Motor neuron (in vitro differentiated cells): ENCODE measurements around the gene HMBS. TPM values are rescaled to one million over a fixed set of nuclear protein-coding genes. Genes with fewer than 3 reads are reported as not detected.

Source experiments
- total RNA-seq, 8 experiments: library from RNA; unstranded; fragments of 300-600 nt; gene quantifications; 2 replicates each; pipeline versions ENCODE4 v1.2.3 to v1.2.4, GENCODE V29; 2022

The HMBS gene
- total RNA-seq, 8 experiments from 2014 or later: 6.0 to 46.7 (median 16.1) TPM

Other genes with a start within 250 kb of the HMBS start
- gene CXCR5, start 201.0 kb upstream of the HMBS start, total RNA-seq: under 1 TPM in 6 of 8 experiments, not detected in 2; 0.04 to 0.19 (median 0.11) TPM
- gene BCL9L, start 159.0 kb upstream of the HMBS start, total RNA-seq: 10 to 100 TPM in 3 of 8 experiments, 1 to 10 TPM in 5; 3.3 to 55.5 (median 8.7) TPM
- under 1 TPM in 5 of 8 experiments, not detected in 3; 0.29 to 1.00 (median 0.45) TPM for gene UPK2, start 128.6 kb upstream of the HMBS start, total RNA-seq
- not detected for gene FOXR1, start 113.1 kb upstream of the HMBS start, total RNA-seq
- 10 to 100 TPM; 13.0 to 65.0 (median 19.8) TPM for gene CENATAC, start 86.7 kb upstream of the HMBS start, total RNA-seq
- 1,000 to 10,000 TPM in 7 of 8 experiments, 100 to 1,000 TPM in 1; 941 to 1,612 (median 1,244) TPM for gene RPS25, start 66.5 kb upstream of the HMBS start, total RNA-seq
- 100 to 1,000 TPM in 4 of 8 experiments, 10 to 100 TPM in 4; 66.1 to 150 (median 105) TPM for gene TRAPPC4, start 66.1 kb upstream of the HMBS start, total RNA-seq
- 10 to 100 TPM in 4 of 8 experiments, 1 to 10 TPM in 4; 6.1 to 18.8 (median 9.9) TPM for gene SLC37A4, start 54.0 kb upstream of the HMBS start, total RNA-seq
- gene HYOU1, start 27.7 kb upstream of the HMBS start, total RNA-seq: 100 to 1,000 TPM in 5 of 8 experiments, 10 to 100 TPM in 3; 85.0 to 152 (median 116) TPM
- 10 to 100 TPM; 11.8 to 39.0 (median 21.2) TPM for gene VPS11, start 17.1 kb upstream of the HMBS start, total RNA-seq
- gene DPAGT1, start 17.0 kb downstream of the HMBS start, total RNA-seq: 10 to 100 TPM; 22.1 to 58.9 (median 36.5) TPM
- gene C2CD2L, start 22.5 kb downstream of the HMBS start, total RNA-seq: 10 to 100 TPM in 3 of 8 experiments, 1 to 10 TPM in 5; 4.7 to 17.7 (median 8.7) TPM
- 10 to 100 TPM; 13.0 to 34.0 (median 28.2) TPM for gene HINFP, start 36.7 kb downstream of the HMBS start, total RNA-seq
- 1 to 10 TPM in 5 of 8 experiments, under 1 TPM in 3; 0.36 to 3.3 (median 1.6) TPM for gene ABCG4, start 64.2 kb downstream of the HMBS start, total RNA-seq
- 10 to 100 TPM in 2 of 8 experiments, 1 to 10 TPM in 5, under 1 TPM in 1; 0.65 to 16.3 (median 2.3) TPM for gene NLRX1, start 83.8 kb downstream of the HMBS start, total RNA-seq
- 1 to 10 TPM in 2 of 8 experiments, under 1 TPM in 5, not detected in 1; 0.15 to 2.5 (median 0.29) TPM for gene NHERF4, start 100.6 kb downstream of the HMBS start, total RNA-seq
- 10 to 100 TPM in 7 of 8 experiments, 1 to 10 TPM in 1; 5.1 to 19.3 (median 13.9) TPM for gene CBL, start 121.5 kb downstream of the HMBS start, total RNA-seq
- 10 to 100 TPM in 4 of 8 experiments, 1 to 10 TPM in 4; 2.0 to 78.9 (median 10.4) TPM for gene MCAM, start 232.2 kb downstream of the HMBS start, total RNA-seq
- gene RNF26, start 249.6 kb downstream of the HMBS start, total RNA-seq: 10 to 100 TPM in 4 of 8 experiments, 1 to 10 TPM in 4; 5.7 to 26.5 (median 10.9) TPM